GM08714 (cell line): Measurements from ENCODE around the gene ARID4A.
A peak's percentile ranks its signal among the peaks of the same experiment; 100 is the strongest.

ENCODE experiments used
- H3K4me3 ChIP-seq: fragments of 200-500 bp; sonication (Bioruptor generic); 2 replicates; pipeline ENCODE4 v1.5.1; 2014; ENCODE audit warnings: mild to moderate bottlenecking, low read length, inconsistent platforms
- ZNF274 ChIP-seq: IDR thresholded peaks from 2 replicates; pipeline ENCODE4 v1.6.1; 2012; ENCODE audit warnings: mild to moderate bottlenecking, low read depth, low read length

Gene ARID4A

GRCh38 chr14:58280954-58281787 lies 17.2 kb upstream of the ARID4A start:
- H3K4me3 ChIP-seq = no peak overlapping the region

GRCh38 chr14:58281969-58282368 lies 16.4 kb upstream of the ARID4A start:
- no peak overlapping the region for H3K4me3 ChIP-seq
- no peak for TF ChIP-seq ZNF274

More at GRCh38 chr14:58280954-58281787, 17.2 kb upstream of the ARID4A start:
- no peak for TF ChIP-seq ZNF274

- no peak for TF ChIP-seq ZNF274
- H3K4me3 ChIP-seq = no peak overlapping the region
Observed at GRCh38 chr14:58282925-58283593, 15.3 kb upstream of the ARID4A start.

DNA sequence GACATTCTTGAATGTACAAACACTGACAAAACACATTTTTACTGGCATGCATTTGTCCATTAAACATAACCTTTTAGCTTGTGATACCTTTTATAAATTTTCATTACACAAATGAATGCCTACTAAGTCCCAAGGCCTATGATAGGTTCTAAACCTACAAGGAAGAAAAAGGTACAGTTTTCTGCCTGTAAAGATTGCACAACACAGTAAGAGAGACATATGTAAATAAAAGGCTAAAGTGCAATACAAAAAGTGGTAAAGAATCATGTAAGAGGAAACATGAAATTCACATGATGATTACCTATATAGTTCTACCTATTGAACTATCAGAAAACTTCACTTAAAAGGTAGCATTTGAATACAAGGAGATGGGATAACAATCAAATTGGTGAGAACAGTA lies 14.6 kb upstream of the ARID4A start:
- TF ChIP-seq ZNF274 = no peak
- no peak overlapping the region for H3K4me3 ChIP-seq

DNA sequence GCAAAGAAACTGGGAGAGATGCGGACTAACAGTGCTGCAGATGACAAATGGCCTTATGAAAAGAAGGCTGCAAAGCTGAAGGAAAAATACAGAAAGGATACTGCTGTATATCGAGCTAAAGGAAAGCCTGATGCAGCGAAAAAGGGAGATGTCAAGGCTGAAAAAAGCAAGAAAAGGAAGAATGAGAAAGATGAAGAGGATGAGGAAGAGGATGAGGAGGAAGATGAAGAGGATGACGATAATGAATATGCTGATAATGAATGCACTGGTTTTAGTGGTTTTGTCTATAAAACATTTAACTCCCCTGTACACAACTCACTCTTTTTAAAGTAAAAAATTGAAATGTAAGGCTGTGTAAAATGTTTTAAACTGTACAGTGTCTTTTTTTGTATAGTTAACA lies 13.2 kb upstream of the ARID4A start:
- TF ChIP-seq ZNF274 = no peak
- no peak overlapping the region for H3K4me3 ChIP-seq

- no peak overlapping the region for H3K4me3 ChIP-seq
- no peak for TF ChIP-seq ZNF274
Observed at GRCh38 chr14:58287607-58288042, 10.7 kb upstream of the ARID4A start.

GRCh38 chr14:58288106-58288792 lies 10.1 kb upstream of the ARID4A start:
- TF ChIP-seq ZNF274 = no peak
- no peak overlapping the region for H3K4me3 ChIP-seq

DNA sequence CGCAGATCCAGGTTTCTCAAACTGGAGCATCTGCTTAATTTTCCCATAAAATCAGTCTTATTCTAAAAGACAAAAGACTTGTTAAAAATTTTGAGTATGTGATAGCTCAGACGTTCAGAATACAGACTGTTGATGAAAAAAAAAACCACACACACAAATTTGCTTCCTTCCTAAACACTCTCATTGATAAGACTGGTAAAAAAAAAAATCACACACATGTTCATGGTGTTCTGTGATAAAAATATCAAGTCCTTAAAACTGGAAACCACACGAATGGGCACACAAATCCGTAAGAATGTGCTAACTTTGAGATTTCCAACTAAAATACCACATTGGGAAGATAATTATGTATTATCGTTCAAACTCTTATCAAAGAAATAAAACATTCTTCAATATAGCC lies 6.7 kb upstream of the ARID4A start:
- no peak overlapping the region for H3K4me3 ChIP-seq
- TF ChIP-seq ZNF274 = no peak

DNA sequence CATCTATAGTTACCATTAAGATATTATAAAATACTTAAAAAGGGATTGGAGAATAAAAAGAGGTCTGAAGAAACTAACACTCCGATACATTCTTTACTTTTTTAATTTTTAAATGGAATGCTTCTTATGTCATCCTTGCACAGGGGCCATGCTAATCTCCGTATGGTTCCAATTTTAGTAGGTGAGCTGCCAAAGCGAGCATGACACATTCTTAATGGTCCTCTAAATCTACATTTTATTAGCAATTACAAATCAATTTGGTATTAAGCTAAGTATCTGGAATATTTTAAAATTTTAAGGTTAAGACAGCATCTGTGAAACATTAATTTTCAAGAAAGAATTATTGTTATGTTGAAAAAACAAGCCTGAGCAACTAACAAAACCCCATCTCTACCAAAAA lies 6.2 kb upstream of the ARID4A start:
- no peak for TF ChIP-seq ZNF274
- no peak overlapping the region for H3K4me3 ChIP-seq

DNA sequence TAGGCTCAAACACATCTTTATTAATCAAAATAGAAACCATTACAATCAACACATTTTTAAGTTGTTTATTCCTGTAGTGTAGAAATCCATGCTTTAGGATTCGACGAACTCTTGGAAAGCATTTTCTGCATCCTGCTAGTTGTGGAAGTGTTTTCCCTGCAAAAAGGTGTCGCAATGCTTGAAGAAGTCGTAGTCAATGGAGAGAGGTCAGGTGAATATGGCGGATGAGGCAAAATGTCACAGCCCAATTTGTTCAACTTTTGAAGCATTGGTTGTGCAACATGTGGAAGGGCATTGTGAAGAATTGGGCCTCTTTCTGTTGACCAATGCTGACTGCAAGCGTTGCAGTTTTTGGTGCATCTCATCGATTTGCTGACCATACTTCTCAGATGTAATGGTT lies 4.2 kb upstream of the ARID4A start:
- TF ChIP-seq ZNF274 = no peak
- no peak overlapping the region for H3K4me3 ChIP-seq

GRCh38 chr14:58296726-58297125 lies 1.6 kb upstream of the ARID4A start:
- H3K4me3 ChIP-seq = peak overlapping the region; percentile 95; the same call in 1 of the 2 replicates
- no peak for TF ChIP-seq ZNF274

- H3K4me3 ChIP-seq = peak overlapping the region; percentile 95
- no peak for TF ChIP-seq ZNF274
Observed at GRCh38 chr14:58297412-58297761, 968 bp upstream of the ARID4A start.

DNA sequence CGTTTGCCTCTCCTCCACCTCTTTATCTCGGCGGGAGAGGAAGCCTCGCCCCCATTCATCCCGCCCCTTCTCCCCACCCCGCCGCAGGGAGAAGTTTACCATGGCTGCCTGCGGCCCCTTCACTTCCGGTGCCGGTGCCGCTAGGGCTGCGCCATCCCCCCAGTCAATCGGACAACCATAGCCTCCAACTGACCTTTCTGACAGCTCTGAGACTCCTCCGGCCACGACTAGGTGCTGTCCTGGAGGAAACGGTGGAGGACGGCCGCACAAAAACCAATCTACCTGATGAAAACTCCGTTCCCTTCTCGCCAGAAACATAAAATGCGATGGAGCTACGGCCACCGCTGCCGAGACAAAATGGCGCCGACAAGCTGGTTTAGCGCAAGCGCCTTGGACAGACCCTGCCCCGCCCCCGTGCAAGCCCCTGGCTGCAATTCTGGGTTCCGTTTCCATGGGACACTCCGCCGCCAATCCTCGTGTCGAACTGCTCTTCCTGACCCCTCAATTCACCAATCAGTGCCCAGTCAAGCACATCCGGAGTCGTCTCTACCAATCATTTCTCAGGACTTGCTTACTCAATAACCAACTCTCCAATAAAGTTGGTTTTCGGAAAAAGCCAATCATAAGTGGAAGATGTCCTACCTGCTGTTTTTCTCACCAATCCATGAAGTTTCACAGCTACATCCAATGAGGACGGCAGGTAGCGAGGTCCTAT lies 436 bp upstream of the ARID4A start:
- no peak for TF ChIP-seq ZNF274
- H3K4me3 ChIP-seq = peak overlapping the region; percentile 95
